ENCODE data around the gene SLC4A7. TPM values are rescaled to one million over a fixed set of nuclear protein-coding genes. Genes with fewer than 3 reads are reported as not detected.

Gene SLC4A7
- total RNA-seq, 4 donors from 2014 or later: 23.1 to 62.9 (median 43.6) TPM

GRCh38 chr3:27431116-27431515 lies 53.1 kb downstream of the SLC4A7 start:
- Histone ChIP-seq H3K27me3 (no peaks in the 10 kb centered on the region), H3K27ac (peak overlapping the region in 3 of 4 donors; percentile 22 to 45 (median 41)), H3K4me1 (peaks cover 0 to 12% (median 3%) of the 10 kb centered on the region in 3 donors), H3K4me3 (no peak overlapping the region), H3K9me3 (no peaks in the 10 kb centered on the region), H3K36me3 (peaks cover 0 to 51% of the 10 kb centered on the region in 2 donors)
- no peak for TF ChIP-seq CTCF (IDR thresholded peaks at IDR 0.05)
- peak; percentile 74 for TF ChIP-seq POLR2AphosphoS5 (IDR thresholded peaks at IDR 0.05)
- 11 to 22% methylated on average over 2 to 6 of the region's 6 CpGs for WGBS, 2 donors (ENCODE audit: low coverage in 1 of 2)
- peak; percentile 58 for ATAC-seq

- H3K9me3 ChIP-seq: no peaks in the 10 kb centered on the region
- peaks cover 0 to 12% (median 3%) of the 10 kb centered on the region in 3 donors for H3K4me1 ChIP-seq
- WGBS, 2 donors (ENCODE audit: low coverage in 1 of 2): 88 to 92% methylated on average over 2 of the region's 2 CpGs
- TF ChIP-seq POLR2AphosphoS5 (IDR thresholded peaks at IDR 0.05): no peak
- TF ChIP-seq POLR2A (IDR thresholded peaks at IDR 0.05): no peak
- no peak for TF ChIP-seq CTCF (IDR thresholded peaks at IDR 0.05)
- no peak for TF ChIP-seq EP300 (IDR thresholded peaks at IDR 0.05)
- ATAC-seq: no peak
- no peak overlapping the region for H3K4me3 ChIP-seq
- no peak overlapping the region for H3K27ac ChIP-seq
- no peaks in the 10 kb centered on the region for H3K27me3 ChIP-seq
- peaks cover 0 to 39% of the 10 kb centered on the region in 2 donors for H3K36me3 ChIP-seq
These were observed 54.3 kb downstream of the SLC4A7 start for GRCh38 chr3:27429909-27430308.

- no peak overlapping the region for H3K4me3 ChIP-seq
- H3K27me3 ChIP-seq: no peaks in the 10 kb centered on the region
- no peak for ATAC-seq
- peaks cover 0 to 12% (median 3%) of the 10 kb centered on the region in 3 donors for H3K4me1 ChIP-seq
- H3K27ac ChIP-seq: no peak overlapping the region
- H3K36me3 ChIP-seq: peaks cover 0 to 30% of the 10 kb centered on the region in 2 donors
- TF ChIP-seq POLR2A (IDR thresholded peaks at IDR 0.05) (no peak), EP300 (IDR thresholded peaks at IDR 0.05) (no peak), POLR2AphosphoS5 (IDR thresholded peaks at IDR 0.05) (no peak), CTCF (IDR thresholded peaks at IDR 0.05) (no peak)
- no peaks in the 10 kb centered on the region for H3K9me3 ChIP-seq
These were observed 55.7 kb downstream of the SLC4A7 start for GRCh38 chr3:27428446-27428845.

- ATAC-seq: no peak
- WGBS, 2 donors (ENCODE audit: low coverage in 1 of 2): 69 to 75% methylated on average over 1 of the region's 1 CpG
These were observed 57.3 kb downstream of the SLC4A7 start for GRCh38 chr3:27426926-27427325.

More at GRCh38 chr3:27426926-27427325, 57.3 kb downstream of the SLC4A7 start:
- Histone ChIP-seq H3K36me3 (peaks cover 0 to 33% of the 10 kb centered on the region in 2 donors), H3K27me3 (no peaks in the 10 kb centered on the region), H3K4me1 (peaks cover 0 to 12% (median 3%) of the 10 kb centered on the region in 3 donors), H3K9me3 (no peaks in the 10 kb centered on the region), H3K27ac (no peak overlapping the region), H3K4me3 (no peak overlapping the region)
- no peak for TF ChIP-seq EP300 (IDR thresholded peaks at IDR 0.05)
- no peak for TF ChIP-seq CTCF (IDR thresholded peaks at IDR 0.05)
- TF ChIP-seq POLR2A (IDR thresholded peaks at IDR 0.05): no peak
- TF ChIP-seq POLR2AphosphoS5 (IDR thresholded peaks at IDR 0.05): no peak
